RWPE2 (cell line): ENCODE measurements around the gene VASN.
"Not testable (repeated sequence)": the region's sequence is repeated elsewhere in the genome, so short reads cannot be mapped to it uniquely, and the experiment has no call there.

ENCODE experiments used
- ATAC-seq: fragments of 200-7000 bp; cut with Tn5 transposase; 3 replicates; pipeline ENCODE4 v1.9.1; 2021; ENCODE audit warnings: low read depth
- DNase-seq: peaks from one replicate; pipeline ENCODE4 v3.0.0-alpha.2; 2020; ENCODE audit warnings: low spot score
- H3K27ac ChIP-seq: fragments of 450-650 bp; 2 replicates; pipeline ENCODE4 v1.5.1; 2017; ENCODE audit warnings: mild to moderate bottlenecking; ENCODE audit not compliant: poor library complexity, severe bottlenecking
- H3K27me3 ChIP-seq: fragments of 250-450 bp; sonication (Bioruptor Pico); 2 replicates; pipeline ENCODE4 v1.5.1; 2021; ENCODE audit warnings: mild to moderate bottlenecking, moderate library complexity; ENCODE audit not compliant: insufficient read depth, poor library complexity, severe bottlenecking
- H3K36me3 ChIP-seq: fragments of 250-450 bp; sonication (Bioruptor Pico); 2 replicates; pipeline ENCODE4 v1.5.1; 2020; ENCODE audit warnings: low read depth, mild to moderate bottlenecking, moderate library complexity
- H3K4me1 ChIP-seq: fragments of 250-450 bp; sonication (Bioruptor Pico); 2 replicates; pipeline ENCODE4 v1.5.1; 2021; ENCODE audit warnings: mild to moderate bottlenecking, moderate library complexity; ENCODE audit not compliant: insufficient read depth, poor library complexity, severe bottlenecking
- H3K4me3 ChIP-seq: fragments of 250-450 bp; sonication (Bioruptor Pico); 2 replicates; pipeline ENCODE4 v1.5.1; 2021; ENCODE audit warnings: mild to moderate bottlenecking, moderate library complexity; ENCODE audit not compliant: severe bottlenecking
- H3K9me3 ChIP-seq: fragments of 250-450 bp; sonication (Bioruptor Pico); 2 replicates; pipeline ENCODE4 v1.5.1; 2021; ENCODE audit warnings: mild to moderate bottlenecking, moderate library complexity; ENCODE audit not compliant: severe bottlenecking
- TF ChIP-seq, protein P1 (sequence below): fragments of 450-650 bp; IDR thresholded peaks from one replicate; pipeline ENCODE4 v1.5.1; 2017; ENCODE audit warnings: mild to moderate bottlenecking, moderate library complexity; ENCODE audit not compliant: poor library complexity, severe bottlenecking

VASN gene

DNA sequence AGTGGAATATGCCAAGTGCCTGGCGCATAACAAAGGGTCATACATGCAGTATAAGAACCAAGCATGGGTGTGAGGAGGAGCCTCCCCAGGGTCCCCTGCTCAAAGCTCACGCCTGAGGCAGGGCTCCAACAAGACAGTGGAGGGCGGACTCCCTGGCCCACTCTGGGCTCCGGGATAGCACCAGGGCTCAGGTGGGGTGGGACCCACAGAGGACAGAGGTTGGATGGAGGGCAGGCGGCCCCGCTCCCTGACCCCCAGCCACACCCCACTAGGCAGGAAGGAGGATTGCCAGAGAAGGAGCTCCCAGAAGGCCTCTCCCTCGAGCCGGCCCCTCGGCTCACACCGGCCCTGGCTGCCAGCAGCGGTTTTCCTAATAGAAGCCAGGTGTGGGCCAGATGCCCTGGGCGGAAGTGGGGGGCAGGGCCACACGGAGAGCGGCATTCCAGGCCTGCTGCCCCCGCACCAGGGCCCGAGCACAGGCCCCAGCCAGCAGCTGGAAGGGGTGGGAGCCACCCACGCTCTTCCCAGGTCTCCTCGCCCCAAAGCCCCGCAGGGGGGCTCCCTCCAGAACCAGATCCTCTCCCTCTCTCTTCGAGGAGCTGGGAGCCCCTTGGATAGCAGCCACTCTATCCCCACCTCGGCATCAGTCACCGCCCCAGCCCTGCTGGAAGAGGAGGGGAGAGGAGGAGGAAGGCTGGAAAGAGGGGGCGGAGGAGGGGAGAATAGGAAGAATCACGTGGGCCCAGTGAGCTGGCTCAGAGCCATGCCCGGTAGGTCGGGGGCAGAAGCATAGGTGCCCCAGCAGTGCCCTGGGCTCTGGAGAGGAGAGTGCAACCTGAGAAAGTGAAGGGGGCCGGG, 21.0 kb downstream of the VASN start:
- Histone ChIP-seq H3K27ac (peak overlapping the region; percentile 83), H3K9me3 (no peaks in the 10 kb centered on the region), H3K36me3 (peaks cover 3% of the 10 kb centered on the region; the same call in 1 of the 2 replicates), H3K4me3 (no peak overlapping the region), H3K27me3 (no peaks in the 10 kb centered on the region), H3K4me1 (peaks cover 17% of the 10 kb centered on the region)
- no peak for DNase-seq
- TF ChIP-seq, protein P1, sequence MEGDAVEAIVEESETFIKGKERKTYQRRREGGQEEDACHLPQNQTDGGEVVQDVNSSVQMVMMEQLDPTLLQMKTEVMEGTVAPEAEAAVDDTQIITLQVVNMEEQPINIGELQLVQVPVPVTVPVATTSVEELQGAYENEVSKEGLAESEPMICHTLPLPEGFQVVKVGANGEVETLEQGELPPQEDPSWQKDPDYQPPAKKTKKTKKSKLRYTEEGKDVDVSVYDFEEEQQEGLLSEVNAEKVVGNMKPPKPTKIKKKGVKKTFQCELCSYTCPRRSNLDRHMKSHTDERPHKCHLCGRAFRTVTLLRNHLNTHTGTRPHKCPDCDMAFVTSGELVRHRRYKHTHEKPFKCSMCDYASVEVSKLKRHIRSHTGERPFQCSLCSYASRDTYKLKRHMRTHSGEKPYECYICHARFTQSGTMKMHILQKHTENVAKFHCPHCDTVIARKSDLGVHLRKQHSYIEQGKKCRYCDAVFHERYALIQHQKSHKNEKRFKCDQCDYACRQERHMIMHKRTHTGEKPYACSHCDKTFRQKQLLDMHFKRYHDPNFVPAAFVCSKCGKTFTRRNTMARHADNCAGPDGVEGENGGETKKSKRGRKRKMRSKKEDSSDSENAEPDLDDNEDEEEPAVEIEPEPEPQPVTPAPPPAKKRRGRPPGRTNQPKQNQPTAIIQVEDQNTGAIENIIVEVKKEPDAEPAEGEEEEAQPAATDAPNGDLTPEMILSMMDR, result no peak
- ATAC-seq, result peak; percentile 83

DNA sequence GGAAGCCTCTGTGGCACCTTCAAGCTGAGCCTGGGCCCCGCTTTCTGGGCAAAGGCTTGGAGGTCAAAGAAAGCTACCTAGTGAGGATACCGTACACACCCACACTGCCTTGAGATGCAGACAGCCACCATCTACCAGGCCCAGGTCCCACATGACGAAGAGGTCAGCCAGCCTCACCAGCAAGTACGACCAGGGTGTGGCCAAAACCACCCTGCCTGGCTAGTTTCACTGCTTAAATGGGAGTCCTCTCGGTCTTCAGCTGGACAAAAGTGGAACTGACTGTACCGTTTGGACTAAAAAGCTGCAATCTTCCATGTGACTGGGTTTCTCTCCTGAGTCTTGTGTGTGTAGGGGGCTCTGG, 21.6 kb downstream of the VASN start:
- H3K36me3 ChIP-seq, result peaks cover 8% of the 10 kb centered on the region; the same call in 1 of the 2 replicates
- H3K9me3 ChIP-seq, result no peaks in the 10 kb centered on the region
- H3K4me1 ChIP-seq, result peaks cover 17% of the 10 kb centered on the region
- H3K27me3 ChIP-seq, result no peaks in the 10 kb centered on the region
- H3K27ac ChIP-seq, result peak overlapping the region; percentile 83
- H3K4me3 ChIP-seq, result no peak overlapping the region
- no peak for DNase-seq
- TF ChIP-seq, protein P1, result no peak
- ATAC-seq, result peak; percentile 59

DNA sequence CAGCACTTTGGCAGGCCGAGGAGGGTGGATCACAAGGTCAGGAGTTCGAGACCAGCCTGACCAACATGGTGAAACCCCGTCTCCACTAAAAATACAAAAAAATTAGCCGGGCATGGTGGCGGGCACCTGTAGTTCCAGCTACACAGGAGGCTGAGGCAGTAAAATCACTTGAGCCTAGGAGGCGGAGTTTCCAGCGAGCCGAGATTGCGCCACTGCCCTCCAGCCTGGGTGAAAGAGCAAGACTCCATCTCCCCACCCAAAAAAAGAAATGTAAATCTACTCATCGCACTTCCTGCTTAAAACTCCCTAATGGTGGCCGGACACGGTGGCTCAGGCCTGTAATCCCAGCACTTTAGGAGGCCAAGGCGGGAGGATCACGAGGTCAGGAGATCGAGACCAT, 22.2 kb downstream of the VASN start:
- peak overlapping the region; percentile 83 for H3K27ac ChIP-seq

DNA sequence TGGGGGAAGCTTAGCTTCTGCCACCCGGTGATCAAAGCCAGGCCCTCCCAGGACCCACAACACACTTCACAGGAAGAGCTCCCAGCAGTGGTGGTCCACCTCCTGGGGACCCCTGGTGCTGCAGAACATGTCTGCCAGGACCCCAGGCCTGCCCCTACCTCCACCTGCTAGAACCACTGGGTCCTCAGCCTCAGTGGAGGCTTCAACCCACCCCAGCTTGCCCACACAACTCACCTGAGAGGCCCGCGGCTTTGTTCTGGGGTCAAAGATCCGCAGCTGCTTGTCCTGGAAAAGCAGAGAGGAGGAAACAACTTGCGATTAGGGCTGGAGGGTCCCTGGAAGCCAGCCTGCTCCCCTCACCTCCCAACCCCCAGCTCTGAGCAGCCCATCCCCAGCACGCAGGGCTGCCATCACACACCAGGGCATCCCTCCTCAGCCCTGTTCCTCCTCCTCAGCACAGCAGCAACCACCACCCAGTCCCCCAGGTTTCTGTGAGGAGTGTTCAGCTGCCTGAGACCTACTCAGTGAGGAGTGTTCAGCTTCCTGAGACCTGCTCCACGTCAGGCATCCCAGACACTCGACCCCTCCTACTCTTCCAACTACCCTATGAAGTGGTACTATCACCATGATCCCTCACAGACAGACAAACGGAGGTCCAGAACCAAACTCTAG, 23.5 kb downstream of the VASN start:
- DNase-seq (no peak), ATAC-seq (no peak)
- Histone ChIP-seq H3K4me3 (no peak overlapping the region), H3K27me3 (no peaks in the 10 kb centered on the region), H3K4me1 (peaks cover 17% of the 10 kb centered on the region), H3K9me3 (no peaks in the 10 kb centered on the region), H3K36me3 (peaks cover 9% of the 10 kb centered on the region; the same call in 1 of the 2 replicates), H3K27ac (no peak overlapping the region)
- TF ChIP-seq, protein P1, result no peak

More for the DNA sequence above, 22.2 kb downstream of the VASN start:
- not testable (repeated sequence) for H3K9me3 ChIP-seq, DNase-seq, ATAC-seq, H3K4me3 ChIP-seq, H3K36me3 ChIP-seq, H3K27me3 ChIP-seq
- H3K4me1 ChIP-seq, result peaks cover 17% of the 10 kb centered on the region

DNA sequence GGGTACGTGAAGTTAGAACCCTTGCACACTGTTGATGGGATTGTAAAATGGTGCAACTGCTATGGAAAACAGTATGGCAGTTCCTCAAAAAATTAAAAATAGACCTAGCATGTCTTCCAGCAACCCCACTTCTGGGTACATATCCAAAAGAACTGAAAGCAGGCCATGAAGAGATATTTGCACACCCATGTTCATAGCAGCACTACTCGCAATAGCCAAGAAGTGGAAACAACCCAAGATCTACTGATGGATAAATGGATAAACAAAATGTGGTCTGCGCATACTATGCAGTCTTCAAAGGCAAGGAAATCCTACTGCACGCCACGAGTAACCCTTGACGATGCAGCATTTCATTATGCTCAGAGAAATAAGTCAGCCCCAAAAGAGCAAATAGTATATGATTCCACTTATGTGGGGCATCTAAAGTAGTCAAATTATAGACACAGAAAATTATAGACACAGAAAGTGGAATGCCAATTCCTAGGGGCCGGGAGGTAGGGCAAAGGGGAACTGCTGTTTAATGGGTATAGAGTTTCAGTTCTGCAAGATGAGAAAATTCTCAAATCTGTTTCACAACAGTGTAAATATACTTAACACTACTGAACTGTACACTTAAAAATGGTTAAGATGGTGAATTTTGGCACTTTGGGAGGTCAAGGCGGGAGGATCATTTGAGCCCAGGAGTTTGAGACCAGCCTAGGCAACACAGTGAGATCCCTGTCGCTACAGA, 27.5 kb downstream of the VASN start:
- H3K4me1 ChIP-seq, result no peaks in the 10 kb centered on the region
- no peak for DNase-seq
- no peaks in the 10 kb centered on the region for H3K9me3 ChIP-seq
- peaks cover 12% of the 10 kb centered on the region for H3K36me3 ChIP-seq
- TF ChIP-seq, protein P1, result no peak
- H3K4me3 ChIP-seq, result no peak overlapping the region
- no peaks in the 10 kb centered on the region for H3K27me3 ChIP-seq
- no peak for ATAC-seq
- no peak overlapping the region for H3K27ac ChIP-seq
